Measurements from ENCODE around the gene MUC5AC. TPM values are rescaled to one million over a fixed set of nuclear protein-coding genes. Genes with fewer than 3 reads are reported as not detected.
A peak's percentile ranks its signal among the peaks of the same experiment; 100 is the strongest.

Gene MUC5AC
- total RNA-seq, 4 donors from 2014 or later, result not detected

DNA sequence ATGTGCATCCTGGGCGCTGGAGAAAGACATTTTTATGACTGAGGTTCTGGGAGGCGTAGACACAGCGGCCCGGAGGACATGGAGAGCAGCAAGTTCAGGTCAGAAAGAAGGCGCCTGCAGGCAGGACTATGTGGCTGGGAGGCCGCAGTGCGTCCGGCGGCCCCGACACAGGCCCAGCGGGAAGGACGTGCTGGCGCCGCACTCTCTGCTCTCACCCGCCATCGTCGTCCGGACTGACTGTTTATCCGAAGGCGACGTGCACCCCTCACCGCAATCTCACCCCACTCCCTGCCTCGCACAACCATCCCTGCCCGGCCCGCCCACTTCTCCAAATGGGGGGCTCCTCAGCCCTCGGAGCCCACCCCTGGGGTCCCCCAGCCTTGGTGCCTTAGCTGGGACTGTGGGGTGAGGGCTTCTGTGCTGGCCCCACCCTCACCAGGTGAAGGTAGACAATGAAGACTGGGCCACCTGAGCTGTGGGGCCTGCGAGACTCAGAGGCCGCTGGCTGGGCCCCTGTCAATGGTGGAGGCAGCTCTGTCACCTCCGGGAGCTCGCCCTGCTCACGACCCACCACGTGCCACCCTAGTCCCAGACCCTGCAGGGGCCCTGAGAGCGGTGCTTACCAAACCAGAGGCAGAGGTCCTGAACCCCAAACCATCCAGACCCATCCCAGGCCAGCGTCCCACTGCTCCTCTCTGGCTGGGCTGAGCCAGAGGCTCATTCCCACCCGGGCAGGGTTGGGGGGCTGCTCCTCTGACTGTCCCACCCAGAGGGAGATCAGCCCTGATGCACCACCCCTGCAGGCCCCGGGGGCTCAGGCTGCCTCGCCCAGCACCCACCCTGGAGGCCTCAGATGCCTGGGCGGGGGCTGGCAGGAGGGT is 48.9 kb downstream of the MUC5AC start:
- Histone ChIP-seq H3K4me3 (no peak overlapping the region), H3K9me3 (peaks cover 4 to 11% of the 10 kb centered on the region in 2 donors), H3K27ac (no peak overlapping the region), H3K4me1 (peaks cover 9 to 15% (median 10%) of the 10 kb centered on the region in 4 donors), H3K27me3 (no peaks in the 10 kb centered on the region), H3K36me3 (no peaks in the 10 kb centered on the region)
- in situ Hi-C loops (cut with MboI; ENCODE audit: low pct_ligation_motif_present in 1 of 4, low pct_unique_long_range_greater_than_20kb in 1 of 4, low sequenced_read_pairs in 3 of 4) (loop anchor here in 2 of 4 donors (25.0 kb wide), 1 partner anchor 306 kb away; no protein-coding TSS in a partner anchor), intact Hi-C loops (cut with DNase I; ENCODE audit: low total_unique reads) (no loop called here)
- no peak for DNase-seq
- TF ChIP-seq EP300 (IDR thresholded peaks at IDR 0.05; ENCODE audit: low read depth) (no peak), POLR2A (IDR thresholded peaks at IDR 0.05) (no peak), POLR2AphosphoS5 (IDR thresholded peaks at IDR 0.05) (no peak), CTCF (IDR thresholded peaks at IDR 0.05) (no peak)
- WGBS, 2 donors (ENCODE audit: low coverage in 1 of 2), result 83% methylated on average over 37 of the region's 38 CpGs; no CpG with 5 or more reads in 1 of the 2 donors

DNA sequence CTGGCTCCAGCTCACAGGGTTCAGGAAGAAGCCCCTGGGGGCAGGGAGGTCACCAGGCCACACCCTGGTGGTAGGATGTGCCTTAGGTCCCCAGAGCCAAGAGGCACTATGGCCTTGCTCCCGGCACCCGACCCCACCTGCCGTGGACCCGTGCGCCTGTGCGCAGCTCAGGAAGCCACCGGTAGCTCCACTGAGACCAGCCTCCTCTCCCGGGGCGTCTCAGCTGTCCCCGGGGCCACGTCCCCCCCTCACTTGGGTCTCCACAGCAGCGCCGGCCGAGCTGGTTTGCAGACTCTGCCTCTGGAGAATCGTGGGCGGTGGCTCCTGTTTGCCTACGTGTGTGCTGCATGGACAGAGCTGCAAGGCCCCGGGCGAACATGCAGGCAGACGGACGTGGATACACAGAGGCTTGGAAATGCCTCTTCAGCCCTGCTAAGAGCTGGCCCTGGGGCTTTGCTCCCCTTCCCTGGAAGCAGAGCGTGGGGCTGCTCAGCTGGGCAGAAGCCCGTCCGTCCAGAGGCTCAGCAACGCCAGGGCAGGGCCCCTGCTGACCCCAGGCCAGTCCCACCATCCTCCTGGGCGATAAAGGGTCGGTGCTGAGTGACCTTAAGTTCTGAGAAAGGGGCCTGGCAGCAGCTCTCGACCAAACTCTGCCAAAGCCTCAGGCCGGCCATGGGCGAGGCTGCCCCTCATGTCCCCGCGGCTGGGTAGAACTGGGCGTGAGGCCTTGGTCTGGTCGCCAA is 49.8 kb downstream of the MUC5AC start:
- Histone ChIP-seq H3K36me3 (no peaks in the 10 kb centered on the region), H3K27me3 (no peaks in the 10 kb centered on the region), H3K9me3 (peaks cover 13 to 16% of the 10 kb centered on the region in 2 donors), H3K4me1 (peaks cover 9 to 15% (median 10%) of the 10 kb centered on the region in 4 donors), H3K27ac (no peak overlapping the region), H3K4me3 (no peak overlapping the region)
- intact Hi-C loops (cut with DNase I; ENCODE audit: low total_unique reads), result no loop called here
- WGBS, 2 donors (ENCODE audit: low coverage in 1 of 2), result 78% methylated on average over 26 of the region's 34 CpGs; no CpG with 5 or more reads in 1 of the 2 donors
- in situ Hi-C loops (cut with MboI; ENCODE audit: low pct_ligation_motif_present in 1 of 4, low pct_unique_long_range_greater_than_20kb in 1 of 4, low sequenced_read_pairs in 3 of 4), result loop anchor here in 2 of 4 donors (25.0 kb wide), 1 partner anchor 305 kb away; no protein-coding TSS in a partner anchor
- TF ChIP-seq CTCF (IDR thresholded peaks at IDR 0.05) (no peak), POLR2A (IDR thresholded peaks at IDR 0.05) (no peak), POLR2AphosphoS5 (IDR thresholded peaks at IDR 0.05) (no peak), EP300 (IDR thresholded peaks at IDR 0.05; ENCODE audit: low read depth) (no peak)
- DNase-seq, result no peak

GRCh38 chr11:1208144-1208393 is 50.3 kb downstream of the MUC5AC start:
- H3K4me1 ChIP-seq, result peaks cover 6 to 11% (median 9%) of the 10 kb centered on the region in 4 donors
- DNase-seq, result peak; percentile 4
- no peak overlapping the region for H3K27ac ChIP-seq
- no peaks in the 10 kb centered on the region for H3K36me3 ChIP-seq
- 71% methylated on average over 6 of the region's 6 CpGs; no CpG with 5 or more reads in 1 of the 2 donors for WGBS, 2 donors (ENCODE audit: low coverage in 1 of 2)
- no peak overlapping the region for H3K4me3 ChIP-seq
- H3K27me3 ChIP-seq, result no peaks in the 10 kb centered on the region
- TF ChIP-seq CTCF (IDR thresholded peaks at IDR 0.05) (no peak), POLR2A (IDR thresholded peaks at IDR 0.05) (no peak), EP300 (IDR thresholded peaks at IDR 0.05; ENCODE audit: low read depth) (no peak), POLR2AphosphoS5 (IDR thresholded peaks at IDR 0.05) (no peak)
- intact Hi-C loops (cut with DNase I; ENCODE audit: low total_unique reads) (no loop called here), in situ Hi-C loops (cut with MboI; ENCODE audit: low pct_ligation_motif_present in 1 of 4, low pct_unique_long_range_greater_than_20kb in 1 of 4, low sequenced_read_pairs in 3 of 4) (loop anchor here in 2 of 4 donors (25.0 kb wide), 1 partner anchor 304 kb away; no protein-coding TSS in a partner anchor)
- H3K9me3 ChIP-seq, result peaks cover 13 to 16% of the 10 kb centered on the region in 2 donors

Data from transverse colon (tissue), 4 donors.